Activated CD8-positive, alpha-beta memory T cell treated with anti-CD3 and anti-CD28 coated beads, Interleukin-2, amount 50 U/mL, for 4 hours (primary cell): Measurements from ENCODE around the gene CHN2.

Source experiments
- DNase-seq: peaks from one replicate; pipeline ENCODE4 v3.0.0-alpha.2; 2020

Gene CHN2

GRCh38 chr7:29479301-29480200 lies 285.0 kb downstream of the CHN2 start:
- DNase-seq: no peak

- DNase-seq: no peak
These were observed 285.9 kb downstream of the CHN2 start for GRCh38 chr7:29480451-29480850.

- DNase-seq: no peak
These were observed 286.5 kb downstream of the CHN2 start for GRCh38 chr7:29480934-29481651.

GRCh38 chr7:29482056-29482455 lies 287.5 kb downstream of the CHN2 start:
- DNase-seq: no peak

- no peak for DNase-seq
These were observed 288.9 kb downstream of the CHN2 start for GRCh38 chr7:29483219-29484104.

- DNase-seq: no peak
These were observed 289.7 kb downstream of the CHN2 start for GRCh38 chr7:29484280-29484679.

- DNase-seq: no peak
These were observed 291.0 kb downstream of the CHN2 start for GRCh38 chr7:29485339-29486190.

GRCh38 chr7:29486191-29486700 lies 291.7 kb downstream of the CHN2 start:
- DNase-seq: no peak

GRCh38 chr7:29487424-29487823 lies 292.8 kb downstream of the CHN2 start:
- DNase-seq: no peak

- DNase-seq: no peak
These were observed 293.8 kb downstream of the CHN2 start for GRCh38 chr7:29488203-29488970.

GRCh38 chr7:29488977-29489376 lies 294.4 kb downstream of the CHN2 start:
- no peak for DNase-seq

GRCh38 chr7:29490094-29490607 lies 295.6 kb downstream of the CHN2 start:
- DNase-seq: no peak

- DNase-seq: no peak
These were observed 299.8 kb downstream of the CHN2 start for GRCh38 chr7:29494350-29494749.

GRCh38 chr7:29495653-29496052 lies 301.1 kb downstream of the CHN2 start:
- DNase-seq: no peak

GRCh38 chr7:29496355-29497020 lies 301.9 kb downstream of the CHN2 start:
- no peak for DNase-seq

- DNase-seq: no peak
These were observed 305.4 kb downstream of the CHN2 start for GRCh38 chr7:29499932-29500331.

- DNase-seq: no peak
These were observed 306.1 kb downstream of the CHN2 start for GRCh38 chr7:29500719-29501118.

GRCh38 chr7:29502133-29502532 lies 307.6 kb downstream of the CHN2 start:
- no peak for DNase-seq

GRCh38 chr7:29505931-29506330 lies 311.4 kb downstream of the CHN2 start:
- no peak for DNase-seq

- no peak for DNase-seq
These were observed 314.0 kb downstream of the CHN2 start for GRCh38 chr7:29508608-29509007.
